ENCODE data around the gene YEATS2.

YEATS2 gene

GRCh38 chr3:183815951-183816475, 118.4 kb downstream of the YEATS2 start:
- DNase-seq: no peak

DNA sequence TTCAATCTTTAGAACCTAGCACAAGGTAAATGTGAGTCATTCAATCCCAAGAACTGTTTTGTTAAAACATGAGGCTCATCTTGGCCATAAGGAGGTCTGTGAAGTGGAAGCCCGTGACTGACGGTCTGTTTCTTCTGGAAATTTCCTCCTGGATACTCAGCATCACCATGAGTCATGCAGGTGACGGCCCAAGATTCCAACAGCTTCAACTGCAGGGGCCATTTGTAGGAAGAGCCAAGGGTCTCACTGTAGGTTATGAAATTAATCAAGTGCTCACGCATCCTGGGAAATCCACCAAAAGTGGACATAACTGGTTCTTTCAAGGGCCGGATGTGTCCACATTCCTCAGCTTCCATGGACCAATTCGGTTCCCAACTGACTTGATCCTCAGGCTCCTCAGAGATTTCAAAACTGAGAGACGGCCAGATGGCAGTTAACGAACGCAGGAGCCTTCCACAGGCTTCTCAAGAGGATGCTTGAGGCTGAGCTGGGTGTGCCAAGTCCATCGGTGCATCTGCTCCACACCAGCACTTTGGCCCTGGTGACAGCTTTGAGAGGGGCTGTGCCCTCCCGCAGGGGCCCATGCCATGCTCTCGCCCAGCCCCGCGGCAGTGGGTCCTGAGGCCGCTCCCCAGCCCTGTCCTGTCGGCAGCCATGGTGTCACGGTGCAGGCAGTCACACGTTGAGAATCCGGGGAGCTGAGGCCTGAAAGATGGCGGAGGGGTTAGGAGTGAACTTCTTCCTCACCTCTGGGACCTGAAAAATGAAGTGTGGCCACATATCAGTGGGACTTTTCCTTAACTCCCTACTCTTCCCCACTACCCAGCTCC, 119.3 kb downstream of the YEATS2 start:
- DNase-seq: no peak

DNA sequence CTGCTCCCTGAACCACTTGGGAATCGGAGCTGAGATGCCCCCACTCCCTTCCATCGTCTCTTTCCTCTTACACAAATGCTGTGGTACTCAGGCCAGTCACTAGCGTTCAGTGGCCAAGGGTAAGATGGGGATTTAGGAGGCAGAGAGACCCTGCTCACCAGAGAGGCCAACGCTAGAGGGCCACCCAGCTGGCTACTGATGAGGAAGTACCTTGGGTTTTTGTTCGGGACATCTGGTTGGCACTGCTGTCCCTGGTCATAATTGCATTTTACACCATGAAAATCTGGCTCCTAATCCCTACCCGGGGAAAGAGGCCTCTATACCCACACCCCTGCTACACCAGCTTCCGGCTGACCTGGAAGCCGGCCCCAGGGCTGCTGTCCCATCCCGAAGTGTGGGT, 120.0 kb downstream of the YEATS2 start:
- DNase-seq: no peak

GRCh38 chr3:183818041-183818620, 120.5 kb downstream of the YEATS2 start:
- DNase-seq: no peak

DNA sequence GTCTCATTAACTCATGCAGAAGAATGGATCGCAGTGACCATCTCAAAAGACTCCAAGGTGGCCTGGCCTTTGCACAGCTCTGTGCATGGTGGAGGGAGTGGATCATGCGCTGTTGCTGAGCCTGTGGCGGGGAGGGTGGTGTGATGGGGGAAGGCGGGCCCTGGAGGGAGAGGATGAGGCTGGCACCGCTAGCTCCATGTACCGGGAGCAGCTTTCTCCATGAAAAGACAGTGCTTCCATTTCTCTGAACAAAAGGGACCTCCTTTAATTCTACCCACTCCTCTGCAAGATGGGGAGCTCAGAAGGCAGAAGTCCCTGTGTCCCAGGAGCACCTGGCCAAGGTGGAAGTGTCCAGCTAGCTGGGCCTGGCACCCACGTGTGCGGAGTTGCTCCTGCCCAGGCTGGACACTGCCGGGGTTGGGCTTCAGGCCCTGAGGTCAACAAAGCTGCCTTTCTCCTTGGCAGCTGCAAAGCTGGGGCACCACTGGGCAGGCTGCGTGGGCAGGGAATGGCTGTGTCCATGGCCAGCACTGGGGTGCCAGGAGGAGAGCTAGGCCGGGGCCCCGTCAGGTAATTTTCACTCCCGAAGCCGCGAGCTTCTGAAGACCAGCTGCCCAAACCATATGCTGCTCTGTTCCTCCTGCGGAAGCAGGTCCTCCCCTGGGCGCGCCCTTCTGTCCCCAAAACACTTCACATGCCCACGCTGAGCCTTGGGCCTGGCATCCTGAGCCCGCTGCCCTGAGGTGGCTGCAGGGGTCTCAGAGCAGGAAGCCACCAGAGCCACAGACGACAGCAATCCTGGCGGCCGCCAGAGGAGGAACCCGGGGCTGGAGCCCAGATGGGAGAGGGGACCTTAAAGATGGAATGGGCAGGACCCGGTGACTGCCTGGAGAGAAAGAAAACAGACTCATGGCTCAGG, 121.4 kb downstream of the YEATS2 start:
- no peak for DNase-seq

DNA sequence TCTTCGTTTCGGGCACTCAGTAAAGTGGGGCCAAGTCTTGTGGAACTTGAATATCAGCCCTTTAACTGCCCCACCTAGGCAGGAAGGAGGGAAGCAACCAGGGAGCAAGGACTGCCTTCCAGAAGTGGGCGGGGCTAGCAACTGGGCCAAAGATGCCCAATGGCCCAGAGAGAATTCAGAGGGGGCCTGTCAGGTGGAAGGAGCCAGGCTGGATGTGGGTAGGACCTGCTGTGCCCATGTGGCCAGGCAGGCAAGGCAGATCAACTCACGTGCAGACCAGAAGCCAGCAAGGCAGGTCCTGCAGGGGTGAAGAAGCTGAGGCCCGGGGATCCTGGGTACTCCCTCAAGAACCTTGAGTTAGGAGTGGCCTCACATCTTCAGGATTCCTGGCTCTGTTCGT, 122.2 kb downstream of the YEATS2 start:
- no peak for DNase-seq

DNA sequence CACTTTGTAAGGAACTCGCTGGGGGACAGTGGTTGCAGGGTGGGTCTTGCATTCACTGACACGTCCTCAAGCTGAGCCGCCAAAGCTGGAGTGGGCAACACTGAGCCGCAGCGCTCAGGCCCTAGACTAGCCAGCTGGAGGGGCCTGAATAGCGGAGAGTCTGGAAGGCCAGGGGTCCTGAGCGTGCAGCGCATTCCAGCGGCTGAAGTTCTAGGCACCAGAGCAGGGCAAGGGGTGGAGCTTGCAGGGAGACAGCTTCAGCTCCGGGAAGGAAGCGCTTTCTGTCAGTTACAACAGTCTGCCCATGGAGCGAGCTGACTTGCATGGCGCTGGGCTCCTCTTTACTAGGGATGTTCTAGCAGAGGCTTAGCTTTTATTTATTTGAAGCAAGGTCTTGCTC, 125.0 kb downstream of the YEATS2 start:
- no peak for DNase-seq

GRCh38 chr3:183823963-183824362, 126.4 kb downstream of the YEATS2 start:
- DNase-seq: no peak

- DNase-seq: peak; percentile 46 to 53
Measured at GRCh38 chr3:183824761-183825455, 127.3 kb downstream of the YEATS2 start.

GRCh38 chr3:183825456-183826161, 128.0 kb downstream of the YEATS2 start, which contains the start of gene MAP6D1:
Gene MAP6D1 (minus strand): TSS chr3:183825577. CDS start chr3:183825547, 30 bp downstream.
- DNase-seq: peak; percentile 64 to 75

DNA sequence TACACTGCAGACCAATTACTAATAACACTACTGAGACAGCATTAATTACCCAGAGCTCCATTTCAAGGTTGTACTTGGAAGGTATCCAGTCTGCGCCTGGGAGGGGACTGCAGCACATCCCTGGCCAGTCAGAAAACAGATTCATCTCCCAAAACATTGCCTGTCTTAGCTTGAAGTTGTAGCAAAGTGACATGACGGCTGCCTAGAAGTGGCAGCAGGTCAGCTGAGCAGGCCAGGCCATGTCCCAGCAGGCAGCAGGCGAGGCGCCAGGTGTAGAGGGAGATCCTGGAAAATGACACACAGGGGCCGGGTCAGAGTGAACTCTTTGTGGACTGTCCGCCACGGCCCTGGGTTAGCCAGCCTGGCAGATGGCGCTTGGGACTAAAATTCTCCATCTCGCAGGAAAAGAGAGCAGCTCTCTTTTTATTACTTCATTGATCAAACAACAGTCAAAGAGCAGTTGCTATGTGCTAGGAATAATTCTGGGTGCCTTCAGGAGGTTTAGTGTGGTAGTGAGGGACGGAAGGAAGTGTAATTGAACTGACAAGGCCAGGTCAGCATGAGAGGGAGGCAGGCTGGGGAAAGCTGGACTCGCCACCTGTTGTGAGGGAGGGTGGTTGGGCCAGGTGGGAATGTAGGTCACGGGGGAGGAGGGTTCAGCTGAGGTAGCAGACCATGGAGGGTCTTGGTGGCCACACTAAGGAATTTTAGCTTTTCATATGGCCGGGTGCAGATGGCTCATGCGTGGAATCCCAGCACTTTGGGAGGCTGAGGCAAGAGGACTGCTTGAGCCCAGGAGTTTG, 129.1 kb downstream of the YEATS2 start:
- no peak for DNase-seq

- DNase-seq: no peak
Measured at GRCh38 chr3:183827809-183828537, 130.4 kb downstream of the YEATS2 start.

GRCh38 chr3:183828538-183828870, 130.9 kb downstream of the YEATS2 start:
- no peak for DNase-seq

- no peak for DNase-seq
Measured at GRCh38 chr3:183829466-183829865, 131.9 kb downstream of the YEATS2 start.

- no peak for DNase-seq
Measured at GRCh38 chr3:183830187-183830586, 132.6 kb downstream of the YEATS2 start.

GRCh38 chr3:183833516-183833915, 135.9 kb downstream of the YEATS2 start:
- DNase-seq: no peak

DNA sequence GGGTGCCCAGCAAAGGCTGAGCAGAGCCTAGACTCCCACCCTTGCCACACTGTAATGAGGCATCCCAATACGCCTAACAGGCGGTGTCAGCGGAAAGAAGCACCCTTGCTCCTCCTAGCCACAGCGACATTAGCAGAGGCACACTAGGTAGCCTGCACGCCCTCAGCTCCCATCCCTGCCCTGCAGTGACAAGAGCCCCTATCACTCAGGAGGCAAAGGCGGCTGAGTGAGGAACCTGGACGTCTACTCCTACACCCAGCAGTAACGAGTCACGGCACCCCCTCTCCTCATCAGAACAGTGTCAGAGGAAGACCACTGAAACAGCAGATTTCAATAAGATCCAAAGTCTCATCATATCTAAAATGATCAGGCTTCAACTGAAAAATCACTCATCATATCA, 139.8 kb downstream of the YEATS2 start:
- DNase-seq: peak in 1 of 2 experiments; percentile 28

DNA sequence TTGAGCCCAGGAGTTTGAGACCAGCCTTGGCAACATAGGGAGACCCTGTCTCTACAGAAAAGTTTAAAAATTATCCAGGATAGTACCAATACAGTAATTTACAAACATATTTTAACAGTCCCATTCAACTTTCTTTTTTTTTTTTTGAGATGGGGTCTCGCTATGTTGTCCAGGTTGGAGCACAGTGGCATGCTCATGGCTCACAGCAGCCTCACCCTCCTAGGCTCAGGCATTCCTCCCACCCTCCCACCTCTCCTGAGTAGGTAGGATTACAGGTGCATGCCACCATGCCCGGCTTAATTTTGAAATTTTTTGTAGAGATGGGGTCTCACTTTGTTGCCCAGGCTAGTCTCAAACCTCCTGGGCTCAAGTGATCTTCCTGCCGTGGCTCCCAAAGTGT, 140.3 kb downstream of the YEATS2 start:
- DNase-seq: no peak

DNA sequence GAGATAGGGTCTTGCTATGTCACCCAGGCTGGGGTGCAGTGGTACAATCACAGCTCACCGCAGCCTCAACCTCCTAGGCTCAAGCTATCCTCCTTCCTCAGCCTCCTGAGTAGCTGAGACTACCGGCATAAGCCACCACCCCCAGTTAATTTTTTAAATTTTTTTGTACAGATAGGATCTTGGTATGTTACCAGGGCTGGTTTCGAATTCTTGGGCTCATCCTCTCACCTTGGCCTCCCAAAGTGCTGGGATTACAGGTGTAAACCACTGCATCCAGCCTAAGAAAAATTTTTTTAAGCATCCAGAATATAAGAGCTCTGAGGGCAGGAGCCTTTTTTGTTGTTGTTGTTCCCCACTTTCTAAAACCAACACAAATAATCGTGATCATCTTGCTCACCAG, 142.2 kb downstream of the YEATS2 start:
- no peak for DNase-seq

- no peak for DNase-seq
Measured at GRCh38 chr3:183844606-183845005, 147.0 kb downstream of the YEATS2 start.
